Measurements from ENCODE around the gene G3BP1.

GRCh38 chr5:151772846-151773561, 1.2 kb downstream of the G3BP1 start:
- TF ChIP-seq CTCF (IDR thresholded peaks at IDR 0.05) (no peak), POLR2A (IDR thresholded peaks at IDR 0.05) (no peak)

All from uterus (tissue), 2 donors.